GM19455 (cell line): ENCODE results near the gene RPL3.

Source experiments
- ATAC-seq: cut with Tn5 transposase; IDR thresholded peaks from one replicate; pipeline ENCODE4 v1.9.1; 2021; ENCODE audit not compliant: unreplicated experiment

Gene RPL3

GRCh38 chr22:39301108-39301507 lies 18.3 kb downstream of the RPL3 start:
- no peak for ATAC-seq

DNA sequence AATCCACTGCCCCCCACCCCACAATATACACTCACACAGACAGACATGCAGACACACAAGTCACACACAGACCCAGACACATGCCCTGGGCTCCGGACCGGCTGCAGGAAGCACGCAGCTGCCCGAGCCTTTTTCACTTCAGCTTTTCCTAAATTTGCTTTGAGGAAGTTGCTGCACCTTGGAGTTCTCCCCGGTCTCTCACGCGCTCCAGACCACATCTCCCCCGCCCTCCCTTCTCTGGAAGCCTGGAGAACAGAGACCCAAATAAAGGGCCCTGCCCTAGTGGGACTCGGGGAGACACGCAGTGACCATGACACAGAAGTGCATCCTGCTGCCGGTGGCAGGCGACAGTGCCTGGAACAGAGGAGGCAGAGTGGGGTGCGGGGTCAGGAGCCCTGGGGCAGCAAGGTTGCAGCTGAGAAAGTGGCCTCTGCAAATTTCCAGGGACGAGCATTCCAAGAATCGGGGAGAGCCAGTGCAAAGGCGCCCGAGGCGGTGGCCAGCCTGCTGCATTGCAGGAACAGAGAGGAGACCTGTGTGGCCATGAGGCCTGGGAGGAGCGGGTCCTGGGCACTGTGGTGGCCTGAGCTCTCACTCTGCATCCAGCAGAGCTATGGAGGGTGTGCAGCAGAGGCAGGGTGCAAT lies 19.1 kb downstream of the RPL3 start:
- ATAC-seq = no peak

DNA sequence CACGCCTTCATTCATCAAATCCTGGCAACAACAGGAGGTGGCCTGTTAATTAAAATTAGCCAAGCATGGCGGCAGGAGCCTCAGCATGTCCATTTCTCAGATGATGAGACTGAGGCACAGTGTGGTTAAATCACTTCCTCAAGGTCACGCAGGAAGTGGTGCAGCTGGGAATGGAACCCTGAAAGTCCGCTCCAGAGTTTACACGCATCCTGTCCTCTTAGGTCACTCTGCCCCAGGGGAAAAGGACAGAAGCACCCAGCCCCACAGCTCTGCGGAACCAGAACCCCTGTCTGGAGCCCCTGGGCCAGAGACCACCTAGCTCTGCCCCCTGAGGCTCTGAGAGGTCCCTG lies 19.6 kb downstream of the RPL3 start:
- no peak for ATAC-seq

- no peak for ATAC-seq
Observed at GRCh38 chr22:39298241-39298987, 21.0 kb downstream of the RPL3 start.

DNA sequence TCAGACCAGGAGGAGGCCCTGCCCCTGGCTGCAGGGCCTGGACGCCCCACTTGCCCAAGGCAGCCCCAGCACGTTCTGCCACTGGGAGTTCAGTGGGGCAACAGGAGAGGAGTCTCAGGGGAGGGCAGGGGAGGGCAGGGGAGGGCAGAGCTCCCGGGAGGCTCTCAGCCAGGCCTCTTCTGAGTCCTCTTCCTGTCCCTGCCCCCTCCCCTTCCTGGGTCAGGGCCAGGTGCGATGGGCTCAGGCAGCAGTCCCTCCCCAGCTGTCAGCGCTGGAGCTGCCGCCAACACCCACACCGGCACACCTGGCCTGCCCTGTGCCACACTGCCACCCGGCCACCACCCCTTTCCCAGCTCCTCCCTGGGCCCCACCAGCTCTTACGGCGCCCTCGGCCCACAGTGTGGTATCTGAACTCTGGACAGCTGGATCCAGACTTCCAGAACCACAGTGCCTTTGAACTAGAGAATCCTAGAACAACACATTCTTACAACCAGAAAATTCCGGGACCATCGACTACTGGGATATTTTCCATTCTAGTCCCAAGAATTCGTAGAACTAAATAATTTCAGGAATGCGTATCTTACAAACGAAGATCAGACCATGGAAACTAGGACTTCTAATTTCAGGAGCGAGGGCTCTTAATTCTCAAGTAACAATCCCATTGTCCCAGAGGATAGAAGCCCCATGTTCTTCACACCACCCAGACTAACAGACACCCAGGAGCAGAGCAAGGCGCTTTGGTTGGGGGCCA lies 21.8 kb downstream of the RPL3 start:
- no peak for ATAC-seq

- ATAC-seq = no peak
Observed at GRCh38 chr22:39296981-39297489, 22.4 kb downstream of the RPL3 start.

GRCh38 chr22:39296535-39296934 lies 22.9 kb downstream of the RPL3 start:
- ATAC-seq = no peak

DNA sequence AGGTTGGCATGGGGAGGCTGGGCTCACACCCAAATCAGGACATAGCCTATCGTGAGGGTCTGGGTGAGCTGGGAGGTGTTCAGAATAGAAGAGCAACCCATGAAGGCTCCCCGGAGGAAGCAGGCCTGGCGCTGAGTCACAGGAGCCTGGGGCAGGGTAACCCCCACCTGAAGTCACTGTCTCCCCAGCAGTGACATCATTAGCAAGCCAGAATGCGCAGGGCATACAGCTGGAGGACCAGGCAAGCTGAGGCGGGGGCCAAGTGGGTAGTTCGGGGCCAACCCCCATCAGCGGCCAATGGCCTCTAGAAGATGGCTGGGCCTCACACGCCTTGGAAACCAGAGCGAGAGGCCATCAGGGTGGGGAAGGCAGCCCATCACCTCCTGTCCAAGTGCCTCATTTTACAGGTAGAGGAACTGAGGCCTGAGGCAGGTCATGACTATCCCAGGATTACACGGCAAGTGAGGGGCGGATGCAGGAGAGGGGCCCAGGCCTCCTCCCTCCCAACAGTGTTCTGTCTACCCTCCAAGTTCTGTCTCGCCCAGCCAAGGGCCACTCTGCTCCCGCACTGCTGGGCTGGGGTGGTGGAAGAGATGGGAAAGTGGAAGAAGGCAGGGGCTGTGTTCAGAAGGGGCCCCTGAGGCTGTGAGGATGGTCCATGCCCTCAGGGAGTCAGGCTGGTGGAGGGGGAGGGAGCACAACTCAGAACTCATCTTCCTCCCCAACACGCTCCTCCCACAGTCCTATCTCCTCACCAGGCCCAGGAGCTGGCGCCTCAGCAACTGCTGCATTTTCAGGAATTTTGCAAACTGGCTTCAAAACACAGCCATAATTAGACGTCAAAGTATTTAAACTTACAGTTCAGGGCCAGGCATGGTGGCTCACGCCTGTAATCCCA lies 24.6 kb downstream of the RPL3 start:
- ATAC-seq = no peak

DNA sequence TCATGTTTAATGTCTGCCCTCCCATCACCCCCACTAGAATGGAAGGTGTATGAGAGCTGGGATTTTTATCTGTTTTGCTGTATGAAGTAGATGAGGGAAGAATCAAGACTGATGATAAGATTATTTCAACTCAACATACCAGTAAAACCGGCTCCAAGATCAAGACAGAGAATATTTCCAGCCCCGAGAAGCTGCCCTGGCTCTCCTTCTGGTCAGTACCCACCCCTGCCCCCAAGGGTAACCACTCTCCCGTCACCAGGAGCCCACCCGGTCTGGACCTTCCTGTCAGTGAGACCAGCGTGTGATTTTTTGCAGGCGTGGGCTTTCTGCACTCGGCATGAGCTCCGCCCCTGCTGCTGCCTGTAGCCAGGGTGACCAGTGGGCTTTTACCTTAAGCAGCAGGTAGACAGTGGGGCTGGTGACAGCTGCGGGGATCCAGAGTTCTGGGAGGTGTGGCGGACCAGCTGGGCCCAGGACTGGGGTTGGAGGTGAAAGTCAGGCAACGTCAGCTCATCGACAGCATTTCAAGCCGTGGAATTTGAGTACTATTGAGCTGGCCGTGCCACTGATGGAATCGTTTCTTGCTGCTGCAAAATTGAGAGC lies 25.6 kb downstream of the RPL3 start:
- no peak for ATAC-seq

- no peak for ATAC-seq
Observed at GRCh38 chr22:39292561-39293074, 26.8 kb downstream of the RPL3 start.

- ATAC-seq = no peak
Observed at GRCh38 chr22:39292031-39292462, 27.4 kb downstream of the RPL3 start.

DNA sequence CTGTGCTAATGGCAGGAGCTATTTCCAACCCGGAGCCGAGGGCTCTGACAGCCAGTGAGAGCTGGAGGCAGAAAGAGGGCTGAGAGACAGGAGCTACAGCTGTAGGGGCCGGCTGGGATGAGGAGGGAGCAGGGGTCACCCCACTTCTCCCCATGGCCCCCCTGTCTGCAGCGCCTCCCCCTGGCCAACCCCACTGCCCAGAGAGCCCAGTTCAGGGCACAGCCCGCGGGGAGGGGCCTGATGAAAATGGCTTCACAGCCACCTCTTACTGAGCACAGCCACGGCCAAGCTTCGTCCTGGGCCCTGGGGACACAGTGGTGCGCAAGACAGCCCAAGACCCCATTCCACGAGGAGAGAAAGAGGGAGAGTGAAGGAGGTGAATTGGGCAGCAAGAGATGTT lies 27.9 kb downstream of the RPL3 start:
- ATAC-seq = no peak

- no peak for ATAC-seq
Observed at GRCh38 chr22:39290724-39291161, 28.7 kb downstream of the RPL3 start.

- no peak for ATAC-seq
Observed at GRCh38 chr22:39289975-39290720, 29.3 kb downstream of the RPL3 start.

- no peak for ATAC-seq
Observed at GRCh38 chr22:39289533-39289932, 29.9 kb downstream of the RPL3 start.

- no peak for ATAC-seq
Observed at GRCh38 chr22:39288135-39288898, 31.1 kb downstream of the RPL3 start.

DNA sequence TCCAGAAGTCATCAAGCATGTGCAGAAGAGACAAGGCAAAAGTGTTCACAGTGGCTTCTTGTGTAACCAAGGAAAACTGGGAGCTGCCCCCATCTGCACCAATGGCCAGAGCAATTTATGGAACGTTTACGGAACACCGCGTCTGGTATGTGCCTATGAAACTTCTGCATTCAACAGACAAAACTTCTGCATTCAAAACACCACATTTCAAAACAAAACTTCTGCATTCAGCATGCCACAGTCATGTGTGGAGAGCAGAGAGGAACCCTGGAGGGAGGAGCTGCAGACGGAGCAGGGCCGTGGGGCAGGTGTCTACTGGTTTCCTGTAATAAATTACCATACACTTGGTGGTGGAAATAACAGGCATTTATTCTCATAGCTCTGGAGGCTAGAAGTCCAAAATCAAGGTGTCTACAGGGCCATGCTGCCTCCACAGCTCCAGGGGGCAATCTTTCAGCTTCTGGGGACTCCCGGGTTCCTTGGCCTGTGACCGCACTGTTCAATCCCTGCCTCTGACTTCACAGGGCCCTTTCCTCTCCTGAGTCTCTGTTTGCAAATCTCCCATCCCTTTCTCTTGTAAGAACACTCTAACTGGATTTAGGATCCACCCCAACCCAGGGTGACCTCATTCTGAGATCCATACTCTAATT lies 32.2 kb downstream of the RPL3 start:
- no peak for ATAC-seq

GRCh38 chr22:39284983-39285382 lies 34.4 kb downstream of the RPL3 start:
- no peak for ATAC-seq
